Measurements from ENCODE around the gene SPEM2. TPM values are rescaled to one million over a fixed set of nuclear protein-coding genes. Genes with fewer than 3 reads are reported as not detected.
"Not testable (repeated sequence)": the region's sequence is repeated elsewhere in the genome, so short reads cannot be mapped to it uniquely, and the experiment has no call there.

Gene SPEM2
- total RNA-seq, 1 donor from 2014 or later = not detected

- Mint-ChIP-seq H3K36me3 (no peaks in the 10 kb centered on the region), H3K9me3 (no peaks in the 10 kb centered on the region)
- DNase-seq (ENCODE audit: extremely low spot score, unreplicated experiment) = no peak
Observed at GRCh38 chr17:7468804-7469389, 43.5 kb downstream of the SPEM2 start.

GRCh38 chr17:7469843-7470242 lies 44.4 kb downstream of the SPEM2 start:
- H3K4me1 Mint-ChIP-seq (ENCODE audit: unreplicated experiment); H3K9me3 Mint-ChIP-seq; H3K27ac Mint-ChIP-seq; H3K36me3 Mint-ChIP-seq; H3K4me3 Mint-ChIP-seq; H3K27me3 Mint-ChIP-seq; DNase-seq (ENCODE audit: extremely low spot score, unreplicated experiment): not testable (repeated sequence)

More at GRCh38 chr17:7468804-7469389, 43.5 kb downstream of the SPEM2 start:
- Mint-ChIP-seq H3K4me1 (ENCODE audit: unreplicated experiment) (peaks cover 6% of the 10 kb centered on the region), H3K27me3 (no peaks in the 10 kb centered on the region), H3K27ac (peak overlapping the region; percentile 39), H3K4me3 (no peak overlapping the region)
- TF ChIP-seq CTCF (conservative IDR thresholded peaks at IDR 0.05) = no peak

GRCh38 chr17:7470457-7470973 lies 45.1 kb downstream of the SPEM2 start:
- H3K4me3 Mint-ChIP-seq; H3K27ac Mint-ChIP-seq; DNase-seq (ENCODE audit: extremely low spot score, unreplicated experiment); H3K9me3 Mint-ChIP-seq; H3K27me3 Mint-ChIP-seq; H3K36me3 Mint-ChIP-seq; H3K4me1 Mint-ChIP-seq (ENCODE audit: unreplicated experiment): not testable (repeated sequence)

GRCh38 chr17:7471729-7472128 lies 46.3 kb downstream of the SPEM2 start:
- Mint-ChIP-seq H3K4me3 (no peak overlapping the region), H3K36me3 (peaks cover 8% of the 10 kb centered on the region), H3K27me3 (no peaks in the 10 kb centered on the region), H3K4me1 (ENCODE audit: unreplicated experiment) (peaks cover 15% of the 10 kb centered on the region), H3K27ac (peak overlapping the region; percentile 77), H3K9me3 (no peaks in the 10 kb centered on the region)
- DNase-seq (ENCODE audit: extremely low spot score, unreplicated experiment) = no peak
- no peak for TF ChIP-seq CTCF (conservative IDR thresholded peaks at IDR 0.05)

GRCh38 chr17:7474767-7475166 lies 49.4 kb downstream of the SPEM2 start:
- peak overlapping the region; percentile 100 for H3K27ac Mint-ChIP-seq
- not testable (repeated sequence) for DNase-seq (ENCODE audit: extremely low spot score, unreplicated experiment); H3K4me3 Mint-ChIP-seq; H3K27me3 Mint-ChIP-seq; H3K9me3 Mint-ChIP-seq; H3K36me3 Mint-ChIP-seq
- H3K4me1 Mint-ChIP-seq (ENCODE audit: unreplicated experiment) = peaks cover 36% of the 10 kb centered on the region

- H3K4me1 Mint-ChIP-seq (ENCODE audit: unreplicated experiment) = peaks cover 41% of the 10 kb centered on the region
- no peak for DNase-seq (ENCODE audit: extremely low spot score, unreplicated experiment)
- H3K27ac Mint-ChIP-seq = peak overlapping the region; percentile 100
- no peak for TF ChIP-seq CTCF (conservative IDR thresholded peaks at IDR 0.05)
- no peaks in the 10 kb centered on the region for H3K27me3 Mint-ChIP-seq
- peaks cover 8% of the 10 kb centered on the region for H3K36me3 Mint-ChIP-seq
- H3K9me3 Mint-ChIP-seq = no peaks in the 10 kb centered on the region
- H3K4me3 Mint-ChIP-seq = peak overlapping the region; percentile 88
Observed at GRCh38 chr17:7475764-7476422, 50.5 kb downstream of the SPEM2 start.

GRCh38 chr17:7476494-7476893 lies 51.1 kb downstream of the SPEM2 start:
- no peak for DNase-seq (ENCODE audit: extremely low spot score, unreplicated experiment)
- Mint-ChIP-seq H3K9me3 (no peaks in the 10 kb centered on the region), H3K4me1 (ENCODE audit: unreplicated experiment) (peaks cover 40% of the 10 kb centered on the region), H3K27me3 (no peaks in the 10 kb centered on the region), H3K36me3 (peaks cover 8% of the 10 kb centered on the region), H3K4me3 (peak overlapping the region; percentile 88), H3K27ac (peak overlapping the region; percentile 100)
- TF ChIP-seq CTCF (conservative IDR thresholded peaks at IDR 0.05) = no peak

Data from type B pancreatic cell (in vitro differentiated cells).